ENCODE data around the gene ITGAX. TPM values are rescaled to one million over a fixed set of nuclear protein-coding genes. Genes with fewer than 3 reads are reported as not detected.

The ITGAX gene
- total and polyA plus RNA-seq, 2 experiments from 2014 or later = not detected

DNA sequence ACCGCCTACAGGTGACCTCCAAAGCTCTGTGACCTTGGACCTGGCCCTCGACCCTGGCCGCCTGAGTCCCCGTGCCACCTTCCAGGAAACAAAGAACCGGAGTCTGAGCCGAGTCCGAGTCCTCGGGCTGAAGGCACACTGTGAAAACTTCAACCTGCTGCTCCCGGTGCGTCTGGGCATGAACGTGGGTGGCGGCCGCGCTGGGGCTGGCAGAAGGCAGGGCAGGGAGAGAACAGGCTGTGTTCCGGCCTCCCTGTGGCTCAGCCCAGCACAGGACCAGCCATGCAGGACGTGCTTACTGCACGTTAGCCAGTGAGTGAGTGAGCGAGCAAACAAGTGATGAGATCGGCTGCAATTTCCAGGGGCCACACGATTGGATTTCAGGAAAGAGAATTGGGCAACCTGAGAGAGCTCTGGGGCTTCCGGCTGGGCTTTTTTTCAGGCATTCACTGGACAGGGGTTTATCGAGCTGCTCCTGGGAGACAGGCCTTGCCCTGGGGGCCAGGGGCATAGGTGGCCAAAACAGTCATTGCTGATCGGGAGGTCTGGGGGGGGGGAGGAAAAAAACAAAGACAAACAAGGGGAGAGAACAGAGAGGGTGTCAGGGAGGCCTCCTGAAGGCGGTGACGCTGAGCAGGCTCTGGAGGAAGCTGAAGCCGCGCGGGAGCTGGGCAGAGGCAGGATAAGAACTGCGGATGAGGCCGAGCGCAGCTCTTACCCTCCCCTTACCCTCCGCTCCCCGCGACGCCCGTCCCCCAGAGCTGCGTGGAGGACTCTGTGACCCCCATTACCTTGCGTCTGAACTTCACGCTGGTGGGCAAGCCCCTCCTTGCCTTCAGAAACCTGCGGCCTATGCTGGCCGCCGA, 16.9 kb downstream of the ITGAX start:
- H3K4me2 ChIP-seq = no peak overlapping the region
- no peaks in the 10 kb centered on the region; the same call in 2 of the 3 replicates for H3K36me3 Mint-ChIP-seq (ENCODE audit: low read depth)
- ATAC-seq (no peak), DNase-seq (ENCODE audit: low spot score) (no peak)
- H3K27ac Mint-ChIP-seq = no peak overlapping the region
- no peaks in the 10 kb centered on the region for H4K20me1 ChIP-seq (replicated peaks; ENCODE audit: insufficient read depth)
- H3K9me2 ChIP-seq (ENCODE audit: insufficient read depth) = no peaks in the 10 kb centered on the region
- peaks cover 20% of the 10 kb centered on the region for H3K9me3 Mint-ChIP-seq
- H3K4me1 Mint-ChIP-seq = no peaks in the 10 kb centered on the region
- no peaks in the 10 kb centered on the region for H3K27me3 ChIP-seq (ENCODE audit: insufficient read depth)
- peak overlapping the region; percentile 63; the same call in 1 of the 2 replicates for H2AFZ ChIP-seq
- no peak overlapping the region for H3K27ac ChIP-seq (ENCODE audit: low read depth)
- no peaks in the 10 kb centered on the region for H3K36me3 ChIP-seq (ENCODE audit: insufficient read depth)
- H3K4me3 Mint-ChIP-seq = no peak overlapping the region
- no peaks in the 10 kb centered on the region for H3K4me1 ChIP-seq (ENCODE audit: insufficient read depth)
- peaks cover 8% of the 10 kb centered on the region for H3K27me3 Mint-ChIP-seq (ENCODE audit: insufficient read depth, low read depth, poor library complexity)
- TF ChIP-seq STAT1 (IDR thresholded peaks at IDR 0.05; ENCODE audit: unreplicated experiment) (no peak), JUNB (IDR thresholded peaks at IDR 0.05; ENCODE audit: unreplicated experiment) (no peak), NANOG (IDR thresholded peaks at IDR 0.05; ENCODE audit: borderline replicate concordance) (no peak), CREB1 (CRISPR knock-in tag; IDR thresholded peaks at IDR 0.05; ENCODE audit: low read depth) (no peak), ZNF114 (CRISPR knock-in tag; IDR thresholded peaks at IDR 0.05) (no peak), ZNF331 (CRISPR knock-in tag; IDR thresholded peaks at IDR 0.05; ENCODE audit: low read depth) (no peak), POLR2AphosphoS5 (IDR thresholded peaks at IDR 0.05; ENCODE audit: low read depth) (no peak), EZH2phosphoT487 (IDR thresholded peaks at IDR 0.05; ENCODE audit: unreplicated experiment) (no peak), EZH2 (IDR thresholded peaks at IDR 0.05; ENCODE audit: low read depth, unreplicated experiment) (no peak)
- TF ChIP-seq, protein P1, sequence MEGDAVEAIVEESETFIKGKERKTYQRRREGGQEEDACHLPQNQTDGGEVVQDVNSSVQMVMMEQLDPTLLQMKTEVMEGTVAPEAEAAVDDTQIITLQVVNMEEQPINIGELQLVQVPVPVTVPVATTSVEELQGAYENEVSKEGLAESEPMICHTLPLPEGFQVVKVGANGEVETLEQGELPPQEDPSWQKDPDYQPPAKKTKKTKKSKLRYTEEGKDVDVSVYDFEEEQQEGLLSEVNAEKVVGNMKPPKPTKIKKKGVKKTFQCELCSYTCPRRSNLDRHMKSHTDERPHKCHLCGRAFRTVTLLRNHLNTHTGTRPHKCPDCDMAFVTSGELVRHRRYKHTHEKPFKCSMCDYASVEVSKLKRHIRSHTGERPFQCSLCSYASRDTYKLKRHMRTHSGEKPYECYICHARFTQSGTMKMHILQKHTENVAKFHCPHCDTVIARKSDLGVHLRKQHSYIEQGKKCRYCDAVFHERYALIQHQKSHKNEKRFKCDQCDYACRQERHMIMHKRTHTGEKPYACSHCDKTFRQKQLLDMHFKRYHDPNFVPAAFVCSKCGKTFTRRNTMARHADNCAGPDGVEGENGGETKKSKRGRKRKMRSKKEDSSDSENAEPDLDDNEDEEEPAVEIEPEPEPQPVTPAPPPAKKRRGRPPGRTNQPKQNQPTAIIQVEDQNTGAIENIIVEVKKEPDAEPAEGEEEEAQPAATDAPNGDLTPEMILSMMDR (conservative IDR thresholded peaks at IDR 0.05; ENCODE audit: low read depth in 2 of 2) = no peak
- TF ChIP-seq, protein P2, sequence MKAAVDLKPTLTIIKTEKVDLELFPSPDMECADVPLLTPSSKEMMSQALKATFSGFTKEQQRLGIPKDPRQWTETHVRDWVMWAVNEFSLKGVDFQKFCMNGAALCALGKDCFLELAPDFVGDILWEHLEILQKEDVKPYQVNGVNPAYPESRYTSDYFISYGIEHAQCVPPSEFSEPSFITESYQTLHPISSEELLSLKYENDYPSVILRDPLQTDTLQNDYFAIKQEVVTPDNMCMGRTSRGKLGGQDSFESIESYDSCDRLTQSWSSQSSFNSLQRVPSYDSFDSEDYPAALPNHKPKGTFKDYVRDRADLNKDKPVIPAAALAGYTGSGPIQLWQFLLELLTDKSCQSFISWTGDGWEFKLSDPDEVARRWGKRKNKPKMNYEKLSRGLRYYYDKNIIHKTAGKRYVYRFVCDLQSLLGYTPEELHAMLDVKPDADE (IDR thresholded peaks at IDR 0.05) = no peak
- TF ChIP-seq, protein P3, sequence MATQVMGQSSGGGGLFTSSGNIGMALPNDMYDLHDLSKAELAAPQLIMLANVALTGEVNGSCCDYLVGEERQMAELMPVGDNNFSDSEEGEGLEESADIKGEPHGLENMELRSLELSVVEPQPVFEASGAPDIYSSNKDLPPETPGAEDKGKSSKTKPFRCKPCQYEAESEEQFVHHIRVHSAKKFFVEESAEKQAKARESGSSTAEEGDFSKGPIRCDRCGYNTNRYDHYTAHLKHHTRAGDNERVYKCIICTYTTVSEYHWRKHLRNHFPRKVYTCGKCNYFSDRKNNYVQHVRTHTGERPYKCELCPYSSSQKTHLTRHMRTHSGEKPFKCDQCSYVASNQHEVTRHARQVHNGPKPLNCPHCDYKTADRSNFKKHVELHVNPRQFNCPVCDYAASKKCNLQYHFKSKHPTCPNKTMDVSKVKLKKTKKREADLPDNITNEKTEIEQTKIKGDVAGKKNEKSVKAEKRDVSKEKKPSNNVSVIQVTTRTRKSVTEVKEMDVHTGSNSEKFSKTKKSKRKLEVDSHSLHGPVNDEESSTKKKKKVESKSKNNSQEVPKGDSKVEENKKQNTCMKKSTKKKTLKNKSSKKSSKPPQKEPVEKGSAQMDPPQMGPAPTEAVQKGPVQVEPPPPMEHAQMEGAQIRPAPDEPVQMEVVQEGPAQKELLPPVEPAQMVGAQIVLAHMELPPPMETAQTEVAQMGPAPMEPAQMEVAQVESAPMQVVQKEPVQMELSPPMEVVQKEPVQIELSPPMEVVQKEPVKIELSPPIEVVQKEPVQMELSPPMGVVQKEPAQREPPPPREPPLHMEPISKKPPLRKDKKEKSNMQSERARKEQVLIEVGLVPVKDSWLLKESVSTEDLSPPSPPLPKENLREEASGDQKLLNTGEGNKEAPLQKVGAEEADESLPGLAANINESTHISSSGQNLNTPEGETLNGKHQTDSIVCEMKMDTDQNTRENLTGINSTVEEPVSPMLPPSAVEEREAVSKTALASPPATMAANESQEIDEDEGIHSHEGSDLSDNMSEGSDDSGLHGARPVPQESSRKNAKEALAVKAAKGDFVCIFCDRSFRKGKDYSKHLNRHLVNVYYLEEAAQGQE (IDR thresholded peaks at IDR 0.05; ENCODE audit: unreplicated experiment) = no peak
- TF ChIP-seq, protein P4, sequence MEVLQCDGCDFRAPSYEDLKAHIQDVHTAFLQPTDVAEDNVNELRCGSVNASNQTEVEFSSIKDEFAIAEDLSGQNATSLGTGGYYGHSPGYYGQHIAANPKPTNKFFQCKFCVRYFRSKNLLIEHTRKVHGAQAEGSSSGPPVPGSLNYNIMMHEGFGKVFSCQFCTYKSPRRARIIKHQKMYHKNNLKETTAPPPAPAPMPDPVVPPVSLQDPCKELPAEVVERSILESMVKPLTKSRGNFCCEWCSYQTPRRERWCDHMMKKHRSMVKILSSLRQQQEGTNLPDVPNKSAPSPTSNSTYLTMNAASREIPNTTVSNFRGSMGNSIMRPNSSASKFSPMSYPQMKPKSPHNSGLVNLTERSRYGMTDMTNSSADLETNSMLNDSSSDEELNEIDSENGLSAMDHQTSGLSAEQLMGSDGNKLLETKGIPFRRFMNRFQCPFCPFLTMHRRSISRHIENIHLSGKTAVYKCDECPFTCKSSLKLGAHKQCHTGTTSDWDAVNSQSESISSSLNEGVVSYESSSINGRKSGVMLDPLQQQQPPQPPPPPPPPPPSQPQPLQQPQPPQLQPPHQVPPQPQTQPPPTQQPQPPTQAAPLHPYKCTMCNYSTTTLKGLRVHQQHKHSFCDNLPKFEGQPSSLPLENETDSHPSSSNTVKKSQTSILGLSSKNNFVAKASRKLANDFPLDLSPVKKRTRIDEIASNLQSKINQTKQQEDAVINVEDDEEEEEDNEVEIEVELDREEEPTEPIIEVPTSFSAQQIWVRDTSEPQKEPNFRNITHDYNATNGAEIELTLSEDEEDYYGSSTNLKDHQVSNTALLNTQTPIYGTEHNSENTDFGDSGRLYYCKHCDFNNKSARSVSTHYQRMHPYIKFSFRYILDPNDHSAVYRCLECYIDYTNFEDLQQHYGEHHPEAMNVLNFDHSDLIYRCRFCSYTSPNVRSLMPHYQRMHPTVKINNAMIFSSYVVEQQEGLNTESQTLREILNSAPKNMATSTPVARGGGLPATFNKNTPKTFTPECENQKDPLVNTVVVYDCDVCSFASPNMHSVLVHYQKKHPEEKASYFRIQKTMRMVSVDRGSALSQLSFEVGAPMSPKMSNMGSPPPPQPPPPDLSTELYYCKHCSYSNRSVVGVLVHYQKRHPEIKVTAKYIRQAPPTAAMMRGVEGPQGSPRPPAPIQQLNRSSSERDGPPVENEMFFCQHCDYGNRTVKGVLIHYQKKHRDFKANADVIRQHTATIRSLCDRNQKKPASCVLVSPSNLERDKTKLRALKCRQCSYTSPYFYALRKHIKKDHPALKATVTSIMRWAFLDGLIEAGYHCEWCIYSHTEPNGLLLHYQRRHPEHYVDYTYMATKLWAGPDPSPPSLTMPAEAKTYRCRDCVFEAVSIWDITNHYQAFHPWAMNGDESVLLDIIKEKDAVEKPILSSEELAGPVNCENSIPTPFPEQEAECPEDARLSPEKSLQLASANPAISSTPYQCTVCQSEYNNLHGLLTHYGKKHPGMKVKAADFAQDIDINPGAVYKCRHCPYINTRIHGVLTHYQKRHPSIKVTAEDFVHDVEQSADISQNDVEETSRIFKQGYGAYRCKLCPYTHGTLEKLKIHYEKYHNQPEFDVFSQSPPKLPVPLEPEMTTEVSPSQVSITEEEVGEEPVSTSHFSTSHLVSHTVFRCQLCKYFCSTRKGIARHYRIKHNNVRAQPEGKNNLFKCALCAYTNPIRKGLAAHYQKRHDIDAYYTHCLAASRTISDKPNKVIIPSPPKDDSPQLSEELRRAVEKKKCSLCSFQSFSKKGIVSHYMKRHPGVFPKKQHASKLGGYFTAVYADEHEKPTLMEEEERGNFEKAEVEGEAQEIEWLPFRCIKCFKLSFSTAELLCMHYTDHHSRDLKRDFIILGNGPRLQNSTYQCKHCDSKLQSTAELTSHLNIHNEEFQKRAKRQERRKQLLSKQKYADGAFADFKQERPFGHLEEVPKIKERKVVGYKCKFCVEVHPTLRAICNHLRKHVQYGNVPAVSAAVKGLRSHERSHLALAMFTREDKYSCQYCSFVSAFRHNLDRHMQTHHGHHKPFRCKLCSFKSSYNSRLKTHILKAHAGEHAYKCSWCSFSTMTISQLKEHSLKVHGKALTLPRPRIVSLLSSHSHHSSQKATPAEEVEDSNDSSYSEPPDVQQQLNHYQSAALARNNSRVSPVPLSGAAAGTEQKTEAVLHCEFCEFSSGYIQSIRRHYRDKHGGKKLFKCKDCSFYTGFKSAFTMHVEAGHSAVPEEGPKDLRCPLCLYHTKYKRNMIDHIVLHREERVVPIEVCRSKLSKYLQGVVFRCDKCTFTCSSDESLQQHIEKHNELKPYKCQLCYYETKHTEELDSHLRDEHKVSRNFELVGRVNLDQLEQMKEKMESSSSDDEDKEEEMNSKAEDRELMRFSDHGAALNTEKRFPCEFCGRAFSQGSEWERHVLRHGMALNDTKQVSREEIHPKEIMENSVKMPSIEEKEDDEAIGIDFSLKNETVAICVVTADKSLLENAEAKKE (CRISPR knock-in tag; IDR thresholded peaks at IDR 0.05) = no peak
- no peaks in the 10 kb centered on the region for H3F3A ChIP-seq (replicated peaks; ENCODE audit: low read depth)
- no peaks in the 10 kb centered on the region for H3K79me2 ChIP-seq (replicated peaks; ENCODE audit: insufficient read depth)
- no peak overlapping the region for H3K4me3 ChIP-seq

Measured in GM23338 (cell line).